SKM-1 treated with dmso at 0.1 percent for 144 hours (cell line): ENCODE data around the gene SENP6.
"Not testable (repeated sequence)": the region's sequence is repeated elsewhere in the genome, so short reads cannot be mapped to it uniquely, and the experiment has no call there.

Experiments used
- DNase-seq: peaks from one replicate; lab custom pipeline; 2025; ENCODE audit not compliant: unreplicated experiment; lab: John Stamatoyannopoulos, UW

Gene SENP6

GRCh38 chr6:75656479-75656878, 54.8 kb downstream of the SENP6 start:
- no peak for DNase-seq

GRCh38 chr6:75657327-75657726, 55.6 kb downstream of the SENP6 start:
- no peak for DNase-seq

GRCh38 chr6:75666592-75666991, 64.9 kb downstream of the SENP6 start:
- DNase-seq: no peak

- no peak for DNase-seq
These were observed 72.2 kb downstream of the SENP6 start for GRCh38 chr6:75673884-75674283.

GRCh38 chr6:75676377-75676776, 74.7 kb downstream of the SENP6 start:
- no peak for DNase-seq

GRCh38 chr6:75682548-75682947, 80.9 kb downstream of the SENP6 start:
- not testable (repeated sequence) for DNase-seq

- DNase-seq: not testable (repeated sequence)
These were observed 81.3 kb downstream of the SENP6 start for GRCh38 chr6:75683005-75683404.

- DNase-seq: not testable (repeated sequence)
These were observed 85.9 kb downstream of the SENP6 start for GRCh38 chr6:75687535-75687934.

- DNase-seq: not testable (repeated sequence)
These were observed 86.3 kb downstream of the SENP6 start for GRCh38 chr6:75687937-75688336.

- DNase-seq: no peak
These were observed 87.9 kb downstream of the SENP6 start for GRCh38 chr6:75689576-75689975.

- DNase-seq: no peak
These were observed 89.3 kb downstream of the SENP6 start for GRCh38 chr6:75691012-75691411.

- DNase-seq: no peak
These were observed 91.9 kb downstream of the SENP6 start for GRCh38 chr6:75693534-75693933.

GRCh38 chr6:75694406-75694805, 92.7 kb downstream of the SENP6 start:
- DNase-seq: no peak

GRCh38 chr6:75708334-75708733, 106.7 kb downstream of the SENP6 start:
- DNase-seq: not testable (repeated sequence)

GRCh38 chr6:75711173-75711572, 109.5 kb downstream of the SENP6 start:
- DNase-seq: no peak

- no peak for DNase-seq
These were observed 117.5 kb downstream of the SENP6 start for GRCh38 chr6:75719133-75719532.

GRCh38 chr6:75723382-75723781, 121.7 kb downstream of the SENP6 start:
- DNase-seq: no peak

GRCh38 chr6:75727206-75727605, 125.5 kb downstream of the SENP6 start:
- no peak for DNase-seq

GRCh38 chr6:75731029-75731428, 129.3 kb downstream of the SENP6 start:
- DNase-seq: not testable (repeated sequence)

GRCh38 chr6:75735491-75736186, 134.0 kb downstream of the SENP6 start:
- DNase-seq: peak; percentile 15

GRCh38 chr6:75743971-75744370, 142.3 kb downstream of the SENP6 start:
- DNase-seq: no peak

- DNase-seq: no peak
These were observed 143.7 kb downstream of the SENP6 start for GRCh38 chr6:75745404-75745803.

GRCh38 chr6:75746221-75746620, 144.5 kb downstream of the SENP6 start:
- no peak for DNase-seq
